ENCODE data around the gene MRPL11. TPM values are rescaled to one million over a fixed set of nuclear protein-coding genes. Genes with fewer than 3 reads are reported as not detected.
A peak's percentile ranks its signal among the peaks of the same experiment; 100 is the strongest.

The MRPL11 gene
- total and polyA plus RNA-seq, 2 of the 13 experiments (the other 11 are each of a cell fraction or from before 2014, with no cell fraction given), result 72.9 to 176 TPM

- TF ChIP-seq RNF219 (CRISPR knock-in tag; IDR thresholded peaks at IDR 0.05), result no peak
- 0 out of 2 replicates have a peak, but pooled peaks have one; percentile 65 for TF ChIP-seq ATRX (CRISPR knock-in tag; IDR thresholded peaks at IDR 0.05; ENCODE audit: borderline replicate concordance)
- TF ChIP-seq PRPF4 (IDR thresholded peaks at IDR 0.05; ENCODE audit: low read depth, low read length, poor library complexity, severe bottlenecking), result no peak
- TF ChIP-seq PRDM15 (CRISPR knock-in tag; IDR thresholded peaks at IDR 0.05), result peak; percentile 50; the same call in 1 of the 2 replicates
- no peak for TF ChIP-seq E2F2 (CRISPR knock-in tag; IDR thresholded peaks at IDR 0.05; ENCODE audit: borderline replicate concordance)
- TF ChIP-seq ZBTB26 (CRISPR knock-in tag; IDR thresholded peaks at IDR 0.05; ENCODE audit: borderline replicate concordance), result peak; percentile 87
- TF ChIP-seq REL (CRISPR knock-in tag; conservative IDR thresholded peaks at IDR 0.05), result no peak
- no peak for TF ChIP-seq SMAD1 (CRISPR knock-in tag; IDR thresholded peaks at IDR 0.05; ENCODE audit: borderline replicate concordance, low read depth)
- TF ChIP-seq ZMYM3 (CRISPR knock-in tag; IDR thresholded peaks at IDR 0.05), result no peak
- peak; percentile 82 for TF ChIP-seq ZNF335 (CRISPR knock-in tag; IDR thresholded peaks at IDR 0.05)
- TF ChIP-seq ZNF513 (CRISPR knock-in tag; conservative IDR thresholded peaks at IDR 0.05), result no peak
- peak; percentile 92 for TF ChIP-seq ZNF557 (CRISPR knock-in tag; IDR thresholded peaks at IDR 0.05)
- TF ChIP-seq ZNF577 (CRISPR knock-in tag; IDR thresholded peaks at IDR 0.05; ENCODE audit: borderline replicate concordance, low read depth), result no peak
- TF ChIP-seq ZNF20 (CRISPR knock-in tag; IDR thresholded peaks at IDR 0.05), result no peak
- no peak for TF ChIP-seq HNF4A (CRISPR knock-in tag; IDR thresholded peaks at IDR 0.05)
- no peak for TF ChIP-seq ZNF30 (CRISPR knock-in tag; IDR thresholded peaks at IDR 0.05)
- no peak for TF ChIP-seq RBFOX2 (IDR thresholded peaks at IDR 0.05; ENCODE audit: low read depth, low read length)
- peak; percentile 75 for TF ChIP-seq GATAD1 (CRISPR knock-in tag; IDR thresholded peaks at IDR 0.05)
- TF ChIP-seq ZNF382 (CRISPR knock-in tag; IDR thresholded peaks at IDR 0.05; ENCODE audit: borderline replicate concordance), result no peak
These were observed 20.3 kb downstream of the MRPL11 start (continued) for GRCh38 chr11:66418168-66418985.

Data from HepG2 (cell line).